ENCODE results near the gene NSD2.

GRCh38 chr4:1971456-1972200 lies 100.4 kb downstream of the NSD2 start:
- TF ChIP-seq CTCF (IDR thresholded peaks at IDR 0.05 in 2 of 3, conservative IDR thresholded peaks at IDR 0.05 in 1 of 3; ENCODE audit: insufficient read depth in 2 of 3, low read depth in 1 of 3, low read length in 3 of 3) (no peak), CBX3 (IDR thresholded peaks at IDR 0.05; ENCODE audit: borderline replicate concordance in 1 of 2, low read length in 2 of 2) (no peak), JUNB (CRISPR knock-in tag; conservative IDR thresholded peaks at IDR 0.05) (no peak), THRA (IDR thresholded peaks at IDR 0.05) (no peak), ZNF778 (CRISPR knock-in tag; IDR thresholded peaks at IDR 0.05) (no peak), CEBPB (tag; IDR thresholded peaks at IDR 0.05) (no peak), RBFOX2 (IDR thresholded peaks at IDR 0.05; ENCODE audit: low read depth, low read length) (no peak)

All from K562 (cell line).